Endothelial cell of umbilical vein (primary cell): Measurements from ENCODE around the gene CERCAM.

Experiments used
- POLR2A ChIP-seq: IDR thresholded peaks from 2 replicates; pipeline ENCODE4 v1.6.1; 2012; ENCODE audit warnings: low read depth, mild to moderate bottlenecking, control low read depth, low read length
- TF ChIP-seq, protein P1 (sequence below), 2 donors: IDR thresholded peaks; 1 replicate in 1 of 2; 2 replicates in 1 of 2; pipeline ENCODE4 v1.5.1; 2011; ENCODE audit warnings: low read length in 2 of 2, mild to moderate bottlenecking in 2 of 2, moderate library complexity in 2 of 2, control low read depth in 1 of 2, inconsistent platforms in 1 of 2, low read depth in 1 of 2; ENCODE audit not compliant: insufficient read depth in 1 of 2; ENCODE audit errors: extremely low read depth in 1 of 2
- TF ChIP-seq, protein P2 (sequence below): IDR thresholded peaks from 2 replicates; pipeline ENCODE4 v1.6.1; 2011; ENCODE audit not compliant: insufficient read depth, insufficient read length

DNA sequence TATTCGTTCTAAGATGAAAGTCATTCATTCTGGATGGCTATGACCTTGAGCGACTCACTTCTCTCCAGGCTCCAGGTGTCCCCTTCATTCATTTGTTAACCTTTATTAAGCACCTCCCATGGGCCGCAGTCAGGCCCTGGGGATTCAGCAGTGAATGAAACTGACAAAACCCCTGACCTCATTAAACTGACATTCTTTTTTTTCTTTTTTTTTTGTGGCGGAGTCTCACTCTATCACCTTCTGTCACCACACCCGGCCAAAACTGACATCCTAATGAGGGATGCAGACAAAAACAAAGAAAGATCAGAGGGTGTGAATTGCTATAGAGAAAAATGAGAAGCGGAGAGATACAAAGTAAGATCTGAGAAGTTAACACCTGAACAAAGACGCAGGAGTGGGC is 18.6 kb downstream of the CERCAM start:
- TF ChIP-seq, protein P1, sequence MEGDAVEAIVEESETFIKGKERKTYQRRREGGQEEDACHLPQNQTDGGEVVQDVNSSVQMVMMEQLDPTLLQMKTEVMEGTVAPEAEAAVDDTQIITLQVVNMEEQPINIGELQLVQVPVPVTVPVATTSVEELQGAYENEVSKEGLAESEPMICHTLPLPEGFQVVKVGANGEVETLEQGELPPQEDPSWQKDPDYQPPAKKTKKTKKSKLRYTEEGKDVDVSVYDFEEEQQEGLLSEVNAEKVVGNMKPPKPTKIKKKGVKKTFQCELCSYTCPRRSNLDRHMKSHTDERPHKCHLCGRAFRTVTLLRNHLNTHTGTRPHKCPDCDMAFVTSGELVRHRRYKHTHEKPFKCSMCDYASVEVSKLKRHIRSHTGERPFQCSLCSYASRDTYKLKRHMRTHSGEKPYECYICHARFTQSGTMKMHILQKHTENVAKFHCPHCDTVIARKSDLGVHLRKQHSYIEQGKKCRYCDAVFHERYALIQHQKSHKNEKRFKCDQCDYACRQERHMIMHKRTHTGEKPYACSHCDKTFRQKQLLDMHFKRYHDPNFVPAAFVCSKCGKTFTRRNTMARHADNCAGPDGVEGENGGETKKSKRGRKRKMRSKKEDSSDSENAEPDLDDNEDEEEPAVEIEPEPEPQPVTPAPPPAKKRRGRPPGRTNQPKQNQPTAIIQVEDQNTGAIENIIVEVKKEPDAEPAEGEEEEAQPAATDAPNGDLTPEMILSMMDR (IDR thresholded peaks at IDR 0.05; ENCODE audit: extremely low read depth in 1 of 2, insufficient read depth in 1 of 2, low read depth in 1 of 2, low read length in 2 of 2), result no peak
- no peak for TF ChIP-seq POLR2A
- TF ChIP-seq, protein P2, sequence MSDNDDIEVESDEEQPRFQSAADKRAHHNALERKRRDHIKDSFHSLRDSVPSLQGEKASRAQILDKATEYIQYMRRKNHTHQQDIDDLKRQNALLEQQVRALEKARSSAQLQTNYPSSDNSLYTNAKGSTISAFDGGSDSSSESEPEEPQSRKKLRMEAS, result no peak
